Measurements from ENCODE around the gene MIEF1.

Gene MIEF1

GRCh38 chr22:39502109-39502788 lies at the start of gene MIEF1:
Gene MIEF1 (plus strand): TSS chr22:39502290. CDS start chr22:39511295, 9,005 bp downstream.
- DNase-seq (ENCODE audit: low read depth in 2 of 2): peak; percentile 76 to 79

GRCh38 chr22:39452740-39453040 lies 49.4 kb upstream of the MIEF1 start:
- DNase-seq (ENCODE audit: low read depth in 2 of 2): no peak

- no peak for DNase-seq (ENCODE audit: low read depth in 2 of 2)
These were observed 48.2 kb upstream of the MIEF1 start for GRCh38 chr22:39453765-39454378.

GRCh38 chr22:39454385-39454871 lies 47.7 kb upstream of the MIEF1 start:
- DNase-seq (ENCODE audit: low read depth in 2 of 2): no peak

GRCh38 chr22:39456522-39457197 lies 45.4 kb upstream of the MIEF1 start, which contains the start of gene MGAT3:
Gene MGAT3 (plus strand): TSS chr22:39457012. CDS start chr22:39487348, 30,336 bp downstream.
- no peak for DNase-seq (ENCODE audit: low read depth in 2 of 2)

- no peak for DNase-seq (ENCODE audit: low read depth in 2 of 2)
These were observed 44.9 kb upstream of the MIEF1 start for GRCh38 chr22:39457198-39457555.

- DNase-seq (ENCODE audit: low read depth in 2 of 2): no peak
These were observed 44.3 kb upstream of the MIEF1 start for GRCh38 chr22:39457556-39458443.

GRCh38 chr22:39458444-39459083 lies 43.5 kb upstream of the MIEF1 start:
- DNase-seq (ENCODE audit: low read depth in 2 of 2): no peak

- no peak for DNase-seq (ENCODE audit: low read depth in 2 of 2)
These were observed 42.4 kb upstream of the MIEF1 start for GRCh38 chr22:39459681-39460080.

GRCh38 chr22:39462443-39463221 lies 39.5 kb upstream of the MIEF1 start:
- no peak for DNase-seq (ENCODE audit: low read depth in 2 of 2)

- DNase-seq (ENCODE audit: low read depth in 2 of 2): no peak
These were observed 38.8 kb upstream of the MIEF1 start for GRCh38 chr22:39463277-39463676.

GRCh38 chr22:39463931-39464390 lies 38.1 kb upstream of the MIEF1 start:
- no peak for DNase-seq (ENCODE audit: low read depth in 2 of 2)

GRCh38 chr22:39466228-39467006 lies 35.7 kb upstream of the MIEF1 start:
- DNase-seq (ENCODE audit: low read depth in 2 of 2): no peak

- DNase-seq (ENCODE audit: low read depth in 2 of 2): no peak
These were observed 34.6 kb upstream of the MIEF1 start for GRCh38 chr22:39467390-39467895.

- DNase-seq (ENCODE audit: low read depth in 2 of 2): no peak
These were observed 33.4 kb upstream of the MIEF1 start for GRCh38 chr22:39468487-39469325.

- DNase-seq (ENCODE audit: low read depth in 2 of 2): no peak
These were observed 32.8 kb upstream of the MIEF1 start for GRCh38 chr22:39469326-39469680.

- DNase-seq (ENCODE audit: low read depth in 2 of 2): no peak
These were observed 32.2 kb upstream of the MIEF1 start for GRCh38 chr22:39469681-39470450.
